Upper lobe of right lung (tissue), 1 donor: Measurements from ENCODE around the gene ILK. TPM values are rescaled to one million over a fixed set of nuclear protein-coding genes. Genes with fewer than 3 reads are reported as not detected.

ENCODE experiments used
- ATAC-seq: fragments of 200-7000 bp; cut with Tn5 transposase; one replicate; pipeline ENCODE4 v1.9.1; 2020; ENCODE audit warnings: mild to moderate bottlenecking, moderate library complexity
- DNase-seq: peaks from one replicate; pipeline ENCODE4 v3.0.0-alpha.2; 2020
- H3K27ac ChIP-seq: fragments of 200-600 bp; one replicate; pipeline ENCODE4 v1.8.0; 2022
- H3K27me3 ChIP-seq: fragments of 200-600 bp; one replicate; pipeline ENCODE4 v1.8.0; 2022; ENCODE audit warnings: mild to moderate bottlenecking
- H3K36me3 ChIP-seq: fragments of 200-600 bp; one replicate; pipeline ENCODE4 v1.8.0; 2022
- H3K4me1 ChIP-seq: fragments of 200-600 bp; one replicate; pipeline ENCODE4 v1.8.0; 2022
- H3K4me3 ChIP-seq: fragments of 200-600 bp; one replicate; pipeline ENCODE4 v1.8.0; 2022; ENCODE audit warnings: mild to moderate bottlenecking
- H3K9me3 ChIP-seq: fragments of 200-600 bp; one replicate; pipeline ENCODE4 v1.8.0; 2022
- intact Hi-C: fragments of 100-400 bp; cut with DNase I; formaldehyde crosslinking; loops from one replicate; pipeline ENCODE4 v1.11.0; 2022
- total RNA-seq: library from RNA; stranded (reverse); fragmentation: NEBNext Ultra II Directional; extraction: Animal tissue kit (Norgen Biotek cat#: 25700); gene quantifications from one replicate; pipeline ENCODE4 v1.2.1, GENCODE V29; 2021
- TF ChIP-seq, protein P1 (sequence below): fragments of 200-600 bp; IDR thresholded peaks from one replicate; pipeline ENCODE4 v1.8.0; 2022; ENCODE audit warnings: antibody characterized with exemption
- donor health status: DM: no; HTN: yes; CAD: no; lungs with severe emphysema.

ILK gene
- total RNA-seq, 1 donor from 2014 or later = 148 TPM

- TF ChIP-seq, protein P1, sequence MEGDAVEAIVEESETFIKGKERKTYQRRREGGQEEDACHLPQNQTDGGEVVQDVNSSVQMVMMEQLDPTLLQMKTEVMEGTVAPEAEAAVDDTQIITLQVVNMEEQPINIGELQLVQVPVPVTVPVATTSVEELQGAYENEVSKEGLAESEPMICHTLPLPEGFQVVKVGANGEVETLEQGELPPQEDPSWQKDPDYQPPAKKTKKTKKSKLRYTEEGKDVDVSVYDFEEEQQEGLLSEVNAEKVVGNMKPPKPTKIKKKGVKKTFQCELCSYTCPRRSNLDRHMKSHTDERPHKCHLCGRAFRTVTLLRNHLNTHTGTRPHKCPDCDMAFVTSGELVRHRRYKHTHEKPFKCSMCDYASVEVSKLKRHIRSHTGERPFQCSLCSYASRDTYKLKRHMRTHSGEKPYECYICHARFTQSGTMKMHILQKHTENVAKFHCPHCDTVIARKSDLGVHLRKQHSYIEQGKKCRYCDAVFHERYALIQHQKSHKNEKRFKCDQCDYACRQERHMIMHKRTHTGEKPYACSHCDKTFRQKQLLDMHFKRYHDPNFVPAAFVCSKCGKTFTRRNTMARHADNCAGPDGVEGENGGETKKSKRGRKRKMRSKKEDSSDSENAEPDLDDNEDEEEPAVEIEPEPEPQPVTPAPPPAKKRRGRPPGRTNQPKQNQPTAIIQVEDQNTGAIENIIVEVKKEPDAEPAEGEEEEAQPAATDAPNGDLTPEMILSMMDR = no peak
- ATAC-seq (no peak), DNase-seq (no peak)
- Histone ChIP-seq H3K27me3 (no peaks in the 10 kb centered on the region), H3K27ac (no peak overlapping the region), H3K4me1 (peaks cover 12% of the 10 kb centered on the region), H3K36me3 (peaks cover 64% of the 10 kb centered on the region), H3K9me3 (no peaks in the 10 kb centered on the region), H3K4me3 (no peak overlapping the region)
- intact Hi-C loops = no loop called here
Measured at GRCh38 chr11:6598555-6598954, 5.0 kb upstream of the ILK start.

GRCh38 chr11:6599449-6599848 is 4.1 kb upstream of the ILK start:
- no peak for DNase-seq
- H3K36me3 ChIP-seq = peaks cover 64% of the 10 kb centered on the region
- H3K4me1 ChIP-seq = peaks cover 12% of the 10 kb centered on the region
- H3K4me3 ChIP-seq = no peak overlapping the region
- no peak overlapping the region for H3K27ac ChIP-seq
- TF ChIP-seq, protein P1 = no peak
- H3K9me3 ChIP-seq = no peaks in the 10 kb centered on the region
- no peak for ATAC-seq
- H3K27me3 ChIP-seq = no peaks in the 10 kb centered on the region
- intact Hi-C loops = no loop called here

GRCh38 chr11:6599881-6600390 is 3.6 kb upstream of the ILK start:
- ATAC-seq (no peak), DNase-seq (peak; percentile 37)
- intact Hi-C loops = no loop called here
- H3K4me1 ChIP-seq = peaks cover 17% of the 10 kb centered on the region
- H3K36me3 ChIP-seq = peaks cover 64% of the 10 kb centered on the region
- H3K9me3 ChIP-seq = no peaks in the 10 kb centered on the region
- no peak overlapping the region for H3K27ac ChIP-seq
- TF ChIP-seq, protein P1 = no peak
- H3K4me3 ChIP-seq = no peak overlapping the region
- H3K27me3 ChIP-seq = no peaks in the 10 kb centered on the region

GRCh38 chr11:6601041-6601461 is 2.5 kb upstream of the ILK start:
- Histone ChIP-seq H3K9me3 (no peaks in the 10 kb centered on the region), H3K27me3 (no peaks in the 10 kb centered on the region), H3K27ac (no peak overlapping the region), H3K4me3 (no peak overlapping the region), H3K36me3 (peaks cover 55% of the 10 kb centered on the region), H3K4me1 (peaks cover 28% of the 10 kb centered on the region)
- TF ChIP-seq, protein P1 = no peak
- intact Hi-C loops = no loop called here
- DNase-seq (peak; percentile 48), ATAC-seq (no peak)

DNA sequence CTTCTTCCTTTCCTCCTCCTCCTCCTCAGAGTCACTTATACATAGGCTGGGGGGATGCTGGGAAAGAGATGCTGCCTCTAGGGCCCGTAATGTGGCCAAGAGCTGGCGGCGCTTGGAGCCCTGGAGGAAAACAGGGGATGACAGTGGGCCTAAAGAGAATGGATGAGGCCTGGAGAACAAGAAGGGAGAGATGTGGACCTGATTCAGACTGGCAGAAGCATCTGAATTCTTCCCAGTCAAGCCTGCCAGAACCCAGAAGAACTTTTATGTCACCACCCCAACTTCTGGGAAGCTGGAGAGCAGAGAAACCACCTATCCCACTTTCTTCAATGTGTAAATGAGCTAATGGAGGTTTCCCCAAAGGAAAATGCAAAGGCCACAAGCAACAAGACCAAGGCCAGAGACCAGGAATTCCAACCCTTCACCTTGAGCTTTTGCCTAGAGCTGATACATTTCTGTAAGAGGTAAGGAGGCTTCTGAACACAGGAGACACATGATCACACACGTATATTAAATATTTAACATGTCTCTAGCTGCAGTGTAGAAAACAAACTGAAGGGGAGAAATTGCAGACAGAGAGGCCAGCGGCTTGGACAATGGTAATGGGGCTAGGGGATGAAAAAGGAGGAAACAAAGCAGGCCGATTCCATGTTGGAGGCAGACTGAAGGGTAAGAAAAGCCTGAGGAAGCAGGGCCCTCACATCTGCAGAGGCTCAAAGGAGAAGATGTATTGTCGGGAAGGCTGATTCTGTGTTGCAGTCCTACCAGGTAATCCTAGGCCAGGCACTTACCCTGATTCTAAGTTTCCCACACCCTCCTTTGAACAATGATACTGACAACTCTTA is 1.3 kb upstream of the ILK start:
- Histone ChIP-seq H3K27ac (peak overlapping the region; percentile 81), H3K9me3 (no peaks in the 10 kb centered on the region), H3K4me1 (peaks cover 39% of the 10 kb centered on the region), H3K4me3 (peak overlapping the region; percentile 60), H3K36me3 (peaks cover 45% of the 10 kb centered on the region), H3K27me3 (no peaks in the 10 kb centered on the region)
- ATAC-seq (no peak), DNase-seq (no peak)
- TF ChIP-seq, protein P1 = no peak
- intact Hi-C loops = no loop called here
